ENCODE results near the gene EPHB6.

- TF ChIP-seq YY1 (IDR thresholded peaks at IDR 0.05; ENCODE audit: low read depth) (no peak), REST (IDR thresholded peaks at IDR 0.05; ENCODE audit: low read depth, low read length) (no peak), RFX5 (IDR thresholded peaks at IDR 0.05; ENCODE audit: low read length) (no peak), CTCF (IDR thresholded peaks at IDR 0.05) (no peak), TCF12 (IDR thresholded peaks at IDR 0.05) (no peak), TAF1 (IDR thresholded peaks at IDR 0.05; ENCODE audit: borderline replicate concordance, low read depth, low read length) (no peak), TEAD4 (IDR thresholded peaks at IDR 0.05; ENCODE audit: borderline replicate concordance, insufficient read depth) (no peak), POLR2AphosphoS5 (IDR thresholded peaks at IDR 0.05; ENCODE audit: low read depth, low read length) (no peak), JUND (IDR thresholded peaks at IDR 0.05) (no peak), SIN3A (IDR thresholded peaks at IDR 0.05; ENCODE audit: borderline replicate concordance, low read depth, low read length) (no peak), EP300 (IDR thresholded peaks at IDR 0.05; ENCODE audit: borderline replicate concordance in 1 of 2, low read depth in 1 of 2, low read length in 1 of 2) (no peak)
- TF ChIP-seq, protein P1, sequence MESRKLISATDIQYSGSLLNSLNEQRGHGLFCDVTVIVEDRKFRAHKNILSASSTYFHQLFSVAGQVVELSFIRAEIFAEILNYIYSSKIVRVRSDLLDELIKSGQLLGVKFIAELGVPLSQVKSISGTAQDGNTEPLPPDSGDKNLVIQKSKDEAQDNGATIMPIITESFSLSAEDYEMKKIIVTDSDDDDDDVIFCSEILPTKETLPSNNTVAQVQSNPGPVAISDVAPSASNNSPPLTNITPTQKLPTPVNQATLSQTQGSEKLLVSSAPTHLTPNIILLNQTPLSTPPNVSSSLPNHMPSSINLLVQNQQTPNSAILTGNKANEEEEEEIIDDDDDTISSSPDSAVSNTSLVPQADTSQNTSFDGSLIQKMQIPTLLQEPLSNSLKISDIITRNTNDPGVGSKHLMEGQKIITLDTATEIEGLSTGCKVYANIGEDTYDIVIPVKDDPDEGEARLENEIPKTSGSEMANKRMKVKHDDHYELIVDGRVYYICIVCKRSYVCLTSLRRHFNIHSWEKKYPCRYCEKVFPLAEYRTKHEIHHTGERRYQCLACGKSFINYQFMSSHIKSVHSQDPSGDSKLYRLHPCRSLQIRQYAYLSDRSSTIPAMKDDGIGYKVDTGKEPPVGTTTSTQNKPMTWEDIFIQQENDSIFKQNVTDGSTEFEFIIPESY (IDR thresholded peaks at IDR 0.05; ENCODE audit: borderline replicate concordance, low read depth) = no peak
Measured at GRCh38 chr7:142871260-142872105, 16.6 kb downstream of the EPHB6 start.
